Measurements from ENCODE around the gene FAM110A.

DNA sequence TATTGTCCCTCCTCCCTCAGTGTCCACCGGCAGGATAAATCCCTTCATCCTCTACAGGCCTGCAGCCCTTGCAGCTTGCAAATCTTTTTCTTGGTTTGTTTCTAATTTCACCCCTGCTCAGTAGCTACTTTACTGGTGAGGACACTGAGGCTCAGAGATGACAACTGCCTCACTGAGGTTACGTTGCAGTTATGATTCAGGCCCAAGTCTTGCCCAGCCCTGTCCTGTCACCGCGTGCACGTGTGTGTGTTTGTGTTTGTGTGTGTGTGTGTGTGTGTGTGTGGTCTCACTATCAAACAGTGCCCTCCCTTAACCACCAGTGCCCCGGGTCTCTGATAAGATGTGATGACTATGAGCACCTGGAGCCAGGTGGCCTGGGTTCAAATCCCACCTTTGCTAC is 21.1 kb downstream of the FAM110A start:
- TF ChIP-seq EZH2phosphoT487 (IDR thresholded peaks at IDR 0.05; ENCODE audit: borderline replicate concordance) = no peak
- TF ChIP-seq, protein P1, sequence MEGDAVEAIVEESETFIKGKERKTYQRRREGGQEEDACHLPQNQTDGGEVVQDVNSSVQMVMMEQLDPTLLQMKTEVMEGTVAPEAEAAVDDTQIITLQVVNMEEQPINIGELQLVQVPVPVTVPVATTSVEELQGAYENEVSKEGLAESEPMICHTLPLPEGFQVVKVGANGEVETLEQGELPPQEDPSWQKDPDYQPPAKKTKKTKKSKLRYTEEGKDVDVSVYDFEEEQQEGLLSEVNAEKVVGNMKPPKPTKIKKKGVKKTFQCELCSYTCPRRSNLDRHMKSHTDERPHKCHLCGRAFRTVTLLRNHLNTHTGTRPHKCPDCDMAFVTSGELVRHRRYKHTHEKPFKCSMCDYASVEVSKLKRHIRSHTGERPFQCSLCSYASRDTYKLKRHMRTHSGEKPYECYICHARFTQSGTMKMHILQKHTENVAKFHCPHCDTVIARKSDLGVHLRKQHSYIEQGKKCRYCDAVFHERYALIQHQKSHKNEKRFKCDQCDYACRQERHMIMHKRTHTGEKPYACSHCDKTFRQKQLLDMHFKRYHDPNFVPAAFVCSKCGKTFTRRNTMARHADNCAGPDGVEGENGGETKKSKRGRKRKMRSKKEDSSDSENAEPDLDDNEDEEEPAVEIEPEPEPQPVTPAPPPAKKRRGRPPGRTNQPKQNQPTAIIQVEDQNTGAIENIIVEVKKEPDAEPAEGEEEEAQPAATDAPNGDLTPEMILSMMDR (conservative IDR thresholded peaks at IDR 0.05; ENCODE audit: low read length) = no peak
